Measurements from ENCODE around the gene HSD17B12.

HSD17B12 gene

DNA sequence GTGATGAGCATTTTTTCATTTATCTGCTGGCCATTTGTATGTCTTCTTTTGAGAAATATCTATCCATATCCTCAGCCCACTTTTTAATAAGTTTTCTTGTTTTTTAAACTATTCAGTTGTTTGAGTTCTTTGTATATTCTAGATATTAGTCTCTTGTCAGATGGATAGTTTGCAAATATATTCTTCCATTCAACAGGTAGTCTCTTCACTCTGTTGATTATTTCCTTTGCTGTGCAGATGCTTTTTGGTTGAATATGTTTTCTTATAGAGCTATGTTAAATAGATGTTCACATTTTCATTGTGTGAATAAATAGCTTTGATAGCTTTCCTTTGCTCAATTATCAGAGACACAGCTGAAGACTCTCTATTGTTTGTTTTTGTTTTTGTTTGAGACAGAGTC lies 131.9 kb downstream of the HSD17B12 start:
- DNase-seq = no peak

- no peak for DNase-seq
These were observed 137.7 kb downstream of the HSD17B12 start for GRCh38 chr11:43818220-43818619.

DNA sequence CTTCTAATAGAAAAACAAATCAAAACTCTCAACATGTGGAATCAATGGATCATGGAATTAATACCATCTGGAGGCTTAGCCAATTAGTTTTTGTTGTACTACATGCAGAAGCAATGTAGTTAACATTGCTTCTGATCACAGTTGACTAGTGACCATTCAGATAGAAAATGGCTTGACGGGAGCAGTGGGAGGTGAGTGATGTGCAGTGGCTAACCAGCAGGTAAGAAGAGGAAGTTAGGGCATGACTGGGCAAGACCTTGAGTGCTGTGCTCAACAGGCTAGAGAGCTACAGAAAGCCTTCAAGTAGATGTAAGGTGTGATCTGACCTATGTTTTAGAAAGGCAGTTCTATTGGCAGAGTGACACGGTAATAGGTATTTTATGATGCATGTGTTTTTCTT lies 139.4 kb downstream of the HSD17B12 start:
- no peak for DNase-seq

GRCh38 chr11:43823316-43823715 lies 142.8 kb downstream of the HSD17B12 start:
- DNase-seq = no peak

GRCh38 chr11:43823851-43824250 lies 143.3 kb downstream of the HSD17B12 start:
- no peak for DNase-seq

DNA sequence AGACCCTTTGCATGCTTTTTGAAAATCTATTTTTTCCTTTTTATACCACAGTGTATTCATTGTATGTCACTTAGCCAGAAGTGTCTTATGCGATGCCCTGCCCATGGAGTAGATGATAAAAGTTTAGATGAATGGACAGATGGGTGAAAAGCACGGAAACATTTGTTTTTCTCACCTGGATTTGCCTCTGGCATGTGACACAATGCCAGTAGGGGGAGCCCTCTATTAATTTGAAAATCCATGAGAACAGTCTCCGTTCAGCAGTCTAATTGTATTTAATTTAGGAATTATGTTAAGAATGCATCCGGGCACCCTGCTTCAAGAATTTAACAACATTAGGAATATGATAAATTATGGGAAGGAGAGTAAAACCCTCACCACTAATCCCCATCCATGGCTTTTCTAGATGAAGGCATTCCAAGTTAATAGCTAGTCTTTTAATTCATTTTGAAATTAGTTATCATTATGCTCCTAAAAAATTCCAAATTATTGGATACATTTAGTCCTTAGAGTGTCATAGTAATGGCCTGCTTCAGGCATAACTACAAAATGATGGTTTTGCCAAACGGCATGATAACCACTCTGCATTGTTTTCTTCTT lies 144.8 kb downstream of the HSD17B12 start:
- DNase-seq = no peak

- no peak for DNase-seq
These were observed 150.4 kb downstream of the HSD17B12 start for GRCh38 chr11:43830928-43831440.

DNA sequence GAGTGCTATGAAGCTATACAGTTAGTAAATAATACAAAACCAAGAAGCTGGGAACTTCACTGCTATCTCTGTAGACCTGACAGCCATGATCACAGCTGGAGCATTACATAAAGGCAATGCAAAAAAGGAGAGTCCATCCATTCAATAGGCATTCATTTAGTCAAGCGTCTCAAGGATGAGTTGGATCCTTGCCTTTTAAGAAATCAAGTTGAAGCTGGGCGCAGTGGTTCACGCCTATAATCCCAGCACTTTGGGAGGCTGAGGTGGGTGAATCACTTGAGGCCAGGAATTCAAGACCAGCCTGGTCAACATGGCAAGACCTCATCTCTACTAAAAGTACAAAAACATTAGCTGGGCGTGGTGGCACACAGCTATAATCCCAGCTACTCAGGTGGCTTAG lies 152.0 kb downstream of the HSD17B12 start:
- no peak for DNase-seq

GRCh38 chr11:43833657-43834073 lies 153.1 kb downstream of the HSD17B12 start:
- DNase-seq = no peak

DNA sequence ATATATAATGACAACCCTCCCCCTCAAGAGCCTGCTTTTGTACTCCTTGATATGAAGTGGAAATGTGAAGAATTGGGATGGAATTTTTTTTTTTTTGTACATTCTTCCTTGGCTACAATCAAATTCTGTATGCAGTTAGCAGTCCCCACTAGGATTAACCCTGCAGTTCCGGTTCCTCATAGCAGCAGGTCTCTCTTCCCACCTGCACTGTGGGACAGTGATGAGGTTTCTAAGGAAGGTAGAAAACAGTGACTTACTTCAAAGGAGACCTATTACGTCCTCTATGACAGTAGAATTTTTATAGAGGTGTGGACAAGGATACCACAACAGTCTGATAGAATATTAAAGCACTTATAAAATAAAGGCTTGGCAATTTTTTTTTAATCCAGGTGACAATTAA lies 153.7 kb downstream of the HSD17B12 start:
- DNase-seq = no peak

- DNase-seq = no peak
These were observed 154.6 kb downstream of the HSD17B12 start for GRCh38 chr11:43835104-43835503.

GRCh38 chr11:43837879-43838278 lies 157.3 kb downstream of the HSD17B12 start:
- DNase-seq = no peak

- DNase-seq = no peak
These were observed 161.5 kb downstream of the HSD17B12 start for GRCh38 chr11:43842021-43842420.

GRCh38 chr11:43845816-43846215 lies 165.3 kb downstream of the HSD17B12 start:
- DNase-seq = no peak

- peak; percentile 12 for DNase-seq
These were observed 171.6 kb downstream of the HSD17B12 start for GRCh38 chr11:43852057-43852636.

DNA sequence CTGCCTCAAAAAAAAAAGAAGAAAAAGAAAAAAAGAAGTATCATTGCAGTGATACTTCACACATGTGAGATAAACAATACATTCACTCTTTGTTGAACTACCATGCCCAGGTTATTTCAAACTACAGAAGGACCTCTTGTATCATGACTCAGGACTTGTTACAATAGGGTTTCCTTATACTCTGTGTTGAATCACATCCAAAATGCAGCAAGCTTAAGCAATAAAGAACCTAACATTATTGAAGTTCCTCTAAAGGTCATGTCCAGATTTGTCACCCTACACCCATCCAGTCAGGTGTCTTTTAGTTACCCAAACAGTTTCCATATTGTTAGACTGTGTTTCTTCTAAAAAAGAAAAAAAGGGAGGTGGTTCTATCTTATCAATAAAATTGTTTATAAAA lies 173.2 kb downstream of the HSD17B12 start:
- DNase-seq = no peak

- DNase-seq = no peak
These were observed 176.5 kb downstream of the HSD17B12 start for GRCh38 chr11:43856993-43857392.

DNA sequence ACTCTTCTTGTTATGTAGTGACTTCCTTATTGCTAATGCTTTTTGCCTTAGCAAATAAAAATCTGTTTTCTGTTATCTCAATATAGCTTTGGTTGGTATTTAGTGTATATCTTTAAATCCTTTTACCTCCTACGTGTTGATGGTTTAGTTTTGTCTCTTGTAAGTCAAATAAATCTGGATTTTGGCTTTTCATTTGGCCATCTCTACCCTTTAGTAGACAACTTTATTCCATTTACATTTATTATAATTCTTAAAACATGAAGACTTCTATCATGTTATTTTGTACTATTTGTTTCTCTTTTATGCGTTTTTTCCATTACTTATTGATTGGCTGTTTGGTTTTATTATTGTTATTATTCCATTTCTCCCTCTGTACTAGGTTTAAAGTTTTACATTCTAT lies 180.6 kb downstream of the HSD17B12 start:
- DNase-seq = no peak

DNA sequence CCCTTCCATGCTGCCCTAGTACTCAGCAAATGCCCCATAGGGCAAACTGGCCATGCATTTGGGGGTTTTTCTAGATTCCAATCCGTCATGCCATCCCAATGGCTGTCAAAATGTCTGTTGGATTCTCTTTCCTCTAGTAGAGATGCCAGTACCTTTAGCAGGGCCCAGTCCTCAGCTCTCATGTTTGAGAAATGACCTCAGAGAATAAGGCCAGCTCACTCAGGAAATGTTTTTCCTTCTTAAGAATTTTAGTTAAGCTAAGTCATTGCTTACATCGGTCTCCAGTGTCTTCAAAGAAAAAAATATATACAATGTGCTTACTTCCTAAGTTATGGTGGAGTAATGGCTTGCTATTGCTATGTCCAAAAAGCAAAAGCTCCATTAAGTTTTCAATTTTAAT lies 186.0 kb downstream of the HSD17B12 start:
- DNase-seq = no peak

GRCh38 chr11:43866969-43867368 lies 186.4 kb downstream of the HSD17B12 start:
- no peak for DNase-seq

GRCh38 chr11:43868852-43869567 lies 188.5 kb downstream of the HSD17B12 start:
- no peak for DNase-seq

GRCh38 chr11:43871051-43871450 lies 190.5 kb downstream of the HSD17B12 start:
- DNase-seq = no peak

DNA sequence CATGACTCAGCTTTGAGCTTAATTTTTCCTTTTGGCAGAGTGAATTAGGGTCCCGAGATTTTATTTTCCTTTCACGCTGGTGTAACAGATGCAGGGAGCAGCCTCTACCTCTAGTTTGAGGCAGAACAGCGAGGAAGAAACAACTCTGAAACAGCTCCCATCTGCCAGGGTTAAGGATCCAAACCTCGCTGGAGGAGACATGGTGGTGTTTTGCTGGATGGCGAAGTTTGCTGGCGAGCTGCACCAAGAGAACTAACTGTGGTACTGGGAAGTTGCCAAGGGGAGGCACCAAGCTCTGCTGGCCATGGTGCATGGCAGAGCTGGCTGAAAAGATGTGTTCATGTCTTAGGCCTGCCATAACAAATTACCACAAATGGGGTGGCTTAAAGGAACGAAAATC lies 192.5 kb downstream of the HSD17B12 start:
- DNase-seq = no peak

DNA sequence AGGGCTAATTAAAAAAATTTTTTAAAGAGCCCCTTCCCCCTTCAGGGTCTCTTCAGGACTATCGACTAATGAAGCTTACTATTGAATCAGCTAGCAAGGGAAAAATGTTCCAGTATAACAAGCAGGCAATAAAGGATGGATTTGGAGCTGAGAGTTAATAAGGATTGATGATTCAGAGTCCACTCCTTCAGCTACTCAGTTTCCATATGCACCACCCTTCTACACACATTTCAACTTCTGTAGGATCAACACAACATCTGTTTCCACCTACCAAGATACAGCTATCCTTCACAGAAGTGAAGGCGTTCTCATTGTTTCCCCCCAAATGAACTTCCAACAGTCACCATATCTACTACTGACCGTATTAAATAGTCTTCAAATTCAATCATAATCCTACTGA lies 193.5 kb downstream of the HSD17B12 start:
- no peak for DNase-seq
